ENCODE data around the gene GSTP1.
"Not testable (repeated sequence)": the region's sequence is repeated elsewhere in the genome, so short reads cannot be mapped to it uniquely, and the experiment has no call there.

GSTP1 gene

GRCh38 chr11:67616431-67617242 is 33.0 kb downstream of the GSTP1 start:
- DNase-seq: no peak

GRCh38 chr11:67617243-67617953 is 33.8 kb downstream of the GSTP1 start:
- DNase-seq: no peak

- DNase-seq: not testable (repeated sequence)
Observed at GRCh38 chr11:67618901-67619659, 35.5 kb downstream of the GSTP1 start.

GRCh38 chr11:67619683-67620618 is 36.3 kb downstream of the GSTP1 start:
- not testable (repeated sequence) for DNase-seq

GRCh38 chr11:67620621-67621020 is 37.0 kb downstream of the GSTP1 start:
- DNase-seq: not testable (repeated sequence)

GRCh38 chr11:67621928-67622327 is 38.3 kb downstream of the GSTP1 start:
- DNase-seq: not testable (repeated sequence)

GRCh38 chr11:67622905-67623304 is 39.3 kb downstream of the GSTP1 start:
- not testable (repeated sequence) for DNase-seq

- DNase-seq: not testable (repeated sequence)
Observed at GRCh38 chr11:67623795-67624194, 40.2 kb downstream of the GSTP1 start.

GRCh38 chr11:67626131-67626833 is 42.7 kb downstream of the GSTP1 start:
- not testable (repeated sequence) for DNase-seq

- no peak for DNase-seq
Observed at GRCh38 chr11:67626970-67627369, 43.4 kb downstream of the GSTP1 start.

- DNase-seq: no peak
Observed at GRCh38 chr11:67627441-67627811, 43.8 kb downstream of the GSTP1 start.

GRCh38 chr11:67627812-67628624 is 44.4 kb downstream of the GSTP1 start:
- no peak for DNase-seq

GRCh38 chr11:67628710-67629385 is 45.2 kb downstream of the GSTP1 start:
- no peak for DNase-seq

- DNase-seq: peak; percentile 93
Observed at GRCh38 chr11:67629386-67630227, 46.0 kb downstream of the GSTP1 start, which contains the start of gene NUDT8. Gene NUDT8, minus strand, starts transcription at chr11:67629937. Its CDS starts 26 bp downstream, at chr11:67629911.

- peak; percentile 97 for DNase-seq
Observed at GRCh38 chr11:67630228-67630942, 46.8 kb downstream of the GSTP1 start.

GRCh38 chr11:67630943-67631331 is 47.3 kb downstream of the GSTP1 start:
- DNase-seq: no peak

GRCh38 chr11:67631411-67631810 is 47.8 kb downstream of the GSTP1 start:
- DNase-seq: no peak

- no peak for DNase-seq
Observed at GRCh38 chr11:67631853-67632174, 48.2 kb downstream of the GSTP1 start.
